SU-DHL-6 (cell line): ENCODE results near the gene LPCAT1.

Source experiments
- EZH2phosphoT487 ChIP-seq: fragments of 200-600 bp; sonication (generic), shearing (Covaris generic); conservative IDR thresholded peaks from 2 replicates; pipeline ENCODE4 v1.6.1; 2018; ENCODE audit warnings: mild to moderate bottlenecking, antibody characterized with exemption, low read length, moderate library complexity, mixed read lengths
- TF ChIP-seq, protein P1 (sequence below): fragments of 200-600 bp; sonication (generic); IDR thresholded peaks from one replicate; pipeline ENCODE4 v1.5.1; 2017; ENCODE audit warnings: antibody characterized with exemption, mild to moderate bottlenecking, low read length, moderate library complexity; ENCODE audit not compliant: insufficient read depth, poor library complexity, severe bottlenecking

DNA sequence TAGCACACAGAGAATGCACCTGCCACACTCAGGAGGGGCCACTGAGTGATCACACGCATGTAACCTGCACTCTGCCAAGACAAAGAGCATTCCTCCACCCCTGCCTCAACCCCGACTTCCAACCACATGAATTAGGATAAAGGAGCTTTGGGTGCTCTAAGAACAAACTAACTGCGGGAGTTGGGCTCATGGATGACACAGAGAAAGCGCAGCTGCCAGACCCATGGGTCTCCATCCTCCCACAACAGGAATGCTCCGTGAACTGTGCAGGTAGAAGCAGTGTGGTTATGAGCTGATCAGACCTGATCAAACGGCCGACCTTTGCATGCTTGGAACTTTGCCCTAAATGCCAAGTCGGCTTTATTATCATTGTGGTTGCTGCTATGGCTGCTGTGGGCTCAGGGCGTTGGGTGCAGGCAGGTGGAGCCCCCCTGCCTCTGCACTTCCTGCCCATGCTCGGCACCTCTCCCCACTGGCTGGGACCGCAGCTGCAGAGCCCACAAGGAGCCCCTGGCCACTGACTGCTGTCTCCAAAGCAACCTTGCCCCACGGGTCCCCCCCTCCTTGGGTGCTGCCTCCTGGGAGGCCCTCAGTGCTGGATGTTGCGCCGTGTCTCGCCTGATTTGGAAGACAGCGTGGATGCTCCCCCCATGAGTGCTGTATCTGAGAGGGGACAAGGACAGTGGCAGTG is 75.9 kb downstream of the LPCAT1 start:
- TF ChIP-seq, protein P1, sequence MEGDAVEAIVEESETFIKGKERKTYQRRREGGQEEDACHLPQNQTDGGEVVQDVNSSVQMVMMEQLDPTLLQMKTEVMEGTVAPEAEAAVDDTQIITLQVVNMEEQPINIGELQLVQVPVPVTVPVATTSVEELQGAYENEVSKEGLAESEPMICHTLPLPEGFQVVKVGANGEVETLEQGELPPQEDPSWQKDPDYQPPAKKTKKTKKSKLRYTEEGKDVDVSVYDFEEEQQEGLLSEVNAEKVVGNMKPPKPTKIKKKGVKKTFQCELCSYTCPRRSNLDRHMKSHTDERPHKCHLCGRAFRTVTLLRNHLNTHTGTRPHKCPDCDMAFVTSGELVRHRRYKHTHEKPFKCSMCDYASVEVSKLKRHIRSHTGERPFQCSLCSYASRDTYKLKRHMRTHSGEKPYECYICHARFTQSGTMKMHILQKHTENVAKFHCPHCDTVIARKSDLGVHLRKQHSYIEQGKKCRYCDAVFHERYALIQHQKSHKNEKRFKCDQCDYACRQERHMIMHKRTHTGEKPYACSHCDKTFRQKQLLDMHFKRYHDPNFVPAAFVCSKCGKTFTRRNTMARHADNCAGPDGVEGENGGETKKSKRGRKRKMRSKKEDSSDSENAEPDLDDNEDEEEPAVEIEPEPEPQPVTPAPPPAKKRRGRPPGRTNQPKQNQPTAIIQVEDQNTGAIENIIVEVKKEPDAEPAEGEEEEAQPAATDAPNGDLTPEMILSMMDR: no peak
- no peak for TF ChIP-seq EZH2phosphoT487
